ENCODE data around the gene RCN1.

RCN1 gene

DNA sequence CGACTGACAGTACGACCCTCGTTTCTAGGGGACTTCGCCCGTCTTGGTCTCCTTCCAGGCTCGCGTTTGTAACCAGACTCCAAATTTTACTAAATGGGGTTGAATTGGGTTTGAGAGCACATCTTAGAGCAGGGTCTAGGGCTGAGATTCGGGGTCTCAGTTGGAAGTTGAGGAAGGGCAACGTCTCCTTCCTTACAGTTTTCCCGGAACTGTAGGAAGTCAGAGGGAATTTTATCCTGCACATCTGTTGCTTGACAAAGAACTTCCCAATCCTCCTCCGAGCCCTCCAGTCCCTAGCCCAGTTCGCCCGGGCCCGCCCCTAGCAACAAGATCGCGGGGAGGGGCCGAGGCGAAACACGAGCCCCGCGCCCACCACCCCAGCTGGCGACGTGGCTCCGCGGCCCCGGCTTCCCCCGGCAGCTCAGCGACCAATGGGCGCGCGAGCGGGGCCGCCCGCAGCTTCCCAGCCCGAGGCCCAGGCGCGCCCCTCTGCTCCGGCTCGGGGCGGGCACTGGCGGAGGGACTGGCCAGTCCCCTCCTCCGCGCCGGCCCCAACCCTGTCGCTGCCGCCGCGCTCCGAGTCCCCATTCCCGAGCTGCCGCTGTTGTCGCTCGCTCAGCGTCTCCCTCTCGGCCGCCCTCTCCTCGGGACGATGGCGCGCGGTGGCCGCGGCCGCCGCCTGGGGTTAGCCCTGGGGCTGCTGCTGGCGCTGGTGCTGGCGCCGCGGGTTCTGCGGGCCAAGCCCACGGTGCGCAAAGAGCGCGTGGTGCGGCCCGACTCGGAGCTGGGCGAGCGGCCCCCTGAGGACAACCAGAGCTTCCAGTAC lies at the start of gene RCN1:
Gene RCN1 (plus strand): TSS at position 530 of the 826 bp plus-strand sequence. CDS start 123 bp downstream, at position 653.
- H3K4me3 ChIP-seq (ENCODE audit: low read length) = peak within 1 kb of the TSS; percentile 53
- no peaks in the 10 kb centered on the region for H3K36me3 ChIP-seq (ENCODE audit: control insufficient read depth, insufficient read depth, low read length)
- H3K9me3 ChIP-seq (ENCODE audit: control insufficient read depth, low read length) = no peaks in the 10 kb centered on the region
- peaks cover 22% of the 10 kb centered on the region for H3K4me1 ChIP-seq (ENCODE audit: control insufficient read depth, insufficient read depth, low read length)
- peak within 1 kb of the TSS; percentile 82 for H3K9ac ChIP-seq (ENCODE audit: low read length)
- peaks cover 16% of the 10 kb centered on the region for H3K27me3 ChIP-seq (ENCODE audit: control insufficient read depth, insufficient read depth, low read length)

DNA sequence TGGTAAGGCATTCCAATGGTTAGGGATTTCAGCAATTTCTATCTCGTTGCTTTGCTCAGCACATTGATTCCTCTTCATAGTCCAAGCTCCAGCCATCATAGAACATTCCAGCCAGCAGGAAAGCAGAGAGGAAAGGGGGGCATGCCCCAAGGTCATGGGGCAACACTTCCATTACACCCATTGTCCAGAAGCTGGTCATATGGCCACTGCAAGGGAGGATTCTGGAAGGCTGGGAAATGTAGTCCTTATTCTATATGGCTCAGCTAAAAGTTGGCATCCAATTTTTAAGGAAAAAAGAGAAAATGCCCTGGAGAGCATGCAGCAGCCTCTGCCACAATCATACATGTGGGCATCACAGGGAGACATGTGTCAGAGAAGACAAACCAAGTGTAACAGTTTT lies 47.1 kb upstream of the RCN1 start:
- no peak overlapping the region for H3K9ac ChIP-seq (ENCODE audit: low read length)

DNA sequence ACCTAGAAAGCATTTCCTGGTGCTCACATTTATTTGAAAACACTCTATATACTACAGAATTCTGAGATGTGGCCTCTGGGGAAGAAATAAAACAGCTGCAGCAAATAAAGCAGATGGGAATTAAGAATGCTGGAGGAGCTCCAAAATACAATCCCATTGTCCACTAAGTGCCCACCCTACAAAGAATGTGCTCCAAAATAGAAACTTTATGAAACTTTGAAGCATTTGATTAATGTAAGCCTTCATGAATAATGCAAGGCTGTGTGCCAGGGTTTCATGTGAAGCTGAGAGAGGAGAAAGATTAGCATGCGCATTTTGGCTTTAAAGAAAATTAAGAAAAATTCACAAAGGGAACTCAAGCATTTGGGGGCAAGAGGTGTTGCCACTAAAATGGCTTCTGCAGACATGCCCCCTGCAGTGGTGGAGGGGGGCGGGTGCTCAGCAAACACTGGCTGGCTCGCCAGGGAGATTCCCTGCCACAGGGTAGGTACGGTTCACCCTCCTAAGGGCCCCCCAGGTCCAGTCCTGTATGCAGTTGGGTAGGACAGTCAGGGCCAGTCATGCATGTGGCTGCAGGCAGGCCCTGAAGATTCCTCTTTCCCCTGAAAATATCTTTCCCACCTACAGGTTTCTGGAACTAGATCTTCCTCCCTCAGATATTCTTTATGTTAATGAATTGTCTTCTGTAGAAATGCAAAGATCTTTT lies 46.6 kb upstream of the RCN1 start:
- Histone ChIP-seq H3K27me3 (ENCODE audit: control insufficient read depth, insufficient read depth, low read length) (no peaks in the 10 kb centered on the region), H3K9ac (ENCODE audit: low read length) (no peak overlapping the region), H3K4me1 (ENCODE audit: control insufficient read depth, insufficient read depth, low read length) (no peaks in the 10 kb centered on the region), H3K36me3 (ENCODE audit: control insufficient read depth, insufficient read depth, low read length) (no peaks in the 10 kb centered on the region), H3K9me3 (ENCODE audit: control insufficient read depth, low read length) (no peaks in the 10 kb centered on the region), H3K4me3 (ENCODE audit: low read length) (no peak overlapping the region)

More for the DNA sequence above, 47.1 kb upstream of the RCN1 start:
- H3K36me3 ChIP-seq (ENCODE audit: control insufficient read depth, insufficient read depth, low read length) = no peaks in the 10 kb centered on the region
- H3K4me1 ChIP-seq (ENCODE audit: control insufficient read depth, insufficient read depth, low read length) = no peaks in the 10 kb centered on the region
- no peaks in the 10 kb centered on the region for H3K9me3 ChIP-seq (ENCODE audit: control insufficient read depth, low read length)
- H3K27me3 ChIP-seq (ENCODE audit: control insufficient read depth, insufficient read depth, low read length) = no peaks in the 10 kb centered on the region
- no peak overlapping the region for H3K4me3 ChIP-seq (ENCODE audit: low read length)

DNA sequence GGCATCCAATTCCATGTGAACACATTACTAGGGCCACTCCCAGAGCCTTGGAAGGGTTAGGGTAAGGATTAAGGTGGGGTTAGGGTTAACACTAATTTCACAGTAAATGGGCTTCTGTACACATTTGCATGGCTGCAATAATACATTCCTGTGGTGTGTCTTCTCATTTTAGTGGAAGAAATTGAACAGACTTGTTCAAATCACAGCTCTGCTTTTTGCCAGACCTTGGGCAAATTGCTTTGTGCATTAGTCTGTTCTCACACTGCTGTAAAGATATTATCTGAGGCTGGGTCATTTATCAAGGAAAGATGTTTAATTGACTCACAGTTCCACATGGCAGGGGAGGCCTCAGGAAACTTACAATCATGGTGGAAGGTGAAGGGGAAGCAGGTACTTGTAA lies 45.4 kb upstream of the RCN1 start:
- Histone ChIP-seq H3K9ac (ENCODE audit: low read length) (no peak overlapping the region), H3K4me3 (ENCODE audit: low read length) (no peak overlapping the region), H3K9me3 (ENCODE audit: control insufficient read depth, low read length) (no peaks in the 10 kb centered on the region), H3K36me3 (ENCODE audit: control insufficient read depth, insufficient read depth, low read length) (no peaks in the 10 kb centered on the region), H3K4me1 (ENCODE audit: control insufficient read depth, insufficient read depth, low read length) (no peaks in the 10 kb centered on the region), H3K27me3 (ENCODE audit: control insufficient read depth, insufficient read depth, low read length) (peaks cover 5% of the 10 kb centered on the region)

DNA sequence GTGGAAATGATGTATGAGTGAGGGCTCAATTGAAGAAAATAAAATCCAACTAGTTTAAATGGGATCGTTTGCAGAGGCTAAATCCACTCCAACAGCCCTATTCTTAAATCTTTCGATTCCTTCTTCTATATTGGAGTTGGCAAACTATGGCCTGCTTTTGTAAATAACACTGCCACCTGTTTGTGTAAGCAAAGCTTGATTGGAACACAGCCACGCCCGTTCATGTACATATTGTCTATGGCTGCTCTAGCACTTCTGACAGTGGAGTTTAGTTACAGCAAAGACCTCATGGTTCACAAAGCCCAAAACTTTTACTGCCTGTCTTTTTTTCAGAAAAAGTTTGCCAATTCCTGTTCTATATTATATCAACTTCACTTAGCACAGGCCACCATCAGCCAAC lies 40.6 kb upstream of the RCN1 start:
- H3K4me3 ChIP-seq (ENCODE audit: low read length) = no peak overlapping the region
- no peak overlapping the region for H3K9ac ChIP-seq (ENCODE audit: low read length)
- H3K4me1 ChIP-seq (ENCODE audit: control insufficient read depth, insufficient read depth, low read length) = no peaks in the 10 kb centered on the region
- no peaks in the 10 kb centered on the region for H3K36me3 ChIP-seq (ENCODE audit: control insufficient read depth, insufficient read depth, low read length)
- H3K27me3 ChIP-seq (ENCODE audit: control insufficient read depth, insufficient read depth, low read length) = peaks cover 13% of the 10 kb centered on the region
- H3K9me3 ChIP-seq (ENCODE audit: control insufficient read depth, low read length) = no peaks in the 10 kb centered on the region

DNA sequence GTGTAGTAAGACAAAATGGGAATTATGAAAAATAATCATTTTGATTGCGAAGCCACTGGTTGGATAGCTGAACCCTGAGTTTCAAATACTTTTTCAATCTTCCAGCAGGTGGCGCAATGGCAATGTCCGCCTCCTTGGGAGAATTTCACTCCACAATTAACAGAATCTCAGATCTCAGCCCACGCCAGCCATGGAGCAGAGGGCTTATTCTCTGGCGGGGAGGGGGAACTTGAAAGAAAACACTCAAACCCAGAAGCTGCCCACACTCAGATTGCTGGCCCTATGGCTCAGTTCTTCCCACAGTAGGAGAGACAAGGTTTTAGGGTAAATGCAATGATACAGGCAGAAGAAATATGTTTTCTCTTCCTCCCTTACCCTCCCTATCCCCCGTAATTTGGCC lies 38.7 kb upstream of the RCN1 start:
- Histone ChIP-seq H3K27me3 (ENCODE audit: control insufficient read depth, insufficient read depth, low read length) (peaks cover 13% of the 10 kb centered on the region), H3K4me1 (ENCODE audit: control insufficient read depth, insufficient read depth, low read length) (no peaks in the 10 kb centered on the region), H3K36me3 (ENCODE audit: control insufficient read depth, insufficient read depth, low read length) (no peaks in the 10 kb centered on the region), H3K4me3 (ENCODE audit: low read length) (no peak overlapping the region), H3K9ac (ENCODE audit: low read length) (peak overlapping the region; percentile 15), H3K9me3 (ENCODE audit: control insufficient read depth, low read length) (no peaks in the 10 kb centered on the region)

DNA sequence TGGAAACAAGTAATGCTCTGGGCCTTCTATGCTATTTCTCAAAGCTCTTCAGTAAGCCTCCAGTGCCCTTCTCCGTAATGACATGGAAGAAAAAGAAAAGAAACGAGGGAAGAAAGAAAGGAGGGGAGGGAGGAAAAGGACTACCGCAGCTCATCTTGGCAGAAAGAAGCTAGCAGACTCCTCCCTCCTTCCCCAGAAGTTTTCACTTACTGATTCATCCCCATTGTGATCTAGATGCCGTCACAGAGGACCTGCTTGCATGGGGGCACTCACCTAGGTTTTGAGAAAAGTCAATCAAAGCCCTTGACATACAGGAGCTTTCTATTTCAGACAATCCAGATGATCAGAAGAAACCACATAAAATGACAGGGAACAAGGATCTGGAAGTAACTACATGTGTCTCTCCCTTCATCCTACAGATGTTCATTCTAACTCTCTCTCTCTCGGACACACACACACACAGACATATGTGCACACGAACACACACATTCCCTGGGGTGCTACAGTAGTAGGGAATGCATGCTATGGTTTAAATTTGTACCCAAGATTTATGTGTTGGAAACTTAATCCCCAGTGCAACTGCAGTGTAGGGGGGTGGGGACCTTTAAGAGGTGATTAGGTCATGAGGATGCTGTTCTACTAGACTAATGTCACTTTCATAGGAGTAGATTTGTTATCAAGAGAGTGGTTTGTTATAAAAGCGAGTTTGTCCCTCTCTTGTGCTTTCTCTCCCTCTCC lies 37.6 kb upstream of the RCN1 start:
- Histone ChIP-seq H3K4me1 (ENCODE audit: control insufficient read depth, insufficient read depth, low read length) (no peaks in the 10 kb centered on the region), H3K36me3 (ENCODE audit: control insufficient read depth, insufficient read depth, low read length) (no peaks in the 10 kb centered on the region), H3K9me3 (ENCODE audit: control insufficient read depth, low read length) (no peaks in the 10 kb centered on the region), H3K4me3 (ENCODE audit: low read length) (no peak overlapping the region), H3K27me3 (ENCODE audit: control insufficient read depth, insufficient read depth, low read length) (peaks cover 16% of the 10 kb centered on the region), H3K9ac (ENCODE audit: low read length) (no peak overlapping the region)

DNA sequence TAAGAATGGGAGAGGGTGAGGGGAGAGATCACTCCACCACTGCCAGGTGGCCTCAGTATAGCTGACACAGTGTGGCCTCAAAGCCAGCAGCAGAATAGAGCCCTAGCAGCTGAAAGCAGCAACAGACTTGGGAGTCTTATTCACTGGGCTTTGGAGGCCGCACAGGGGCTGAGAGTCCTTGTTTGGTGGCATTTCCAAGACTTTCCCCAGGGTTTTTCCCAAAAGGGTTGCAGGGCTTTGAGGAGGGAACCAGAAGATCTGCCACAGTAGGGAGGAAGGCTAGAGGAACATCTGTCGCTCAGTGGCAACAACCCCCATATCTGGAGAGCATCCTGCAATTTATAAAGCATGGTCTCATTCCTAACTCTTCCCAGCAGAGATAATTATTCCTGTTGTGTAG lies 35.0 kb upstream of the RCN1 start:
- H3K4me3 ChIP-seq (ENCODE audit: low read length) = no peak overlapping the region
- H3K27me3 ChIP-seq (ENCODE audit: control insufficient read depth, insufficient read depth, low read length) = peaks cover 16% of the 10 kb centered on the region
- no peaks in the 10 kb centered on the region for H3K36me3 ChIP-seq (ENCODE audit: control insufficient read depth, insufficient read depth, low read length)

DNA sequence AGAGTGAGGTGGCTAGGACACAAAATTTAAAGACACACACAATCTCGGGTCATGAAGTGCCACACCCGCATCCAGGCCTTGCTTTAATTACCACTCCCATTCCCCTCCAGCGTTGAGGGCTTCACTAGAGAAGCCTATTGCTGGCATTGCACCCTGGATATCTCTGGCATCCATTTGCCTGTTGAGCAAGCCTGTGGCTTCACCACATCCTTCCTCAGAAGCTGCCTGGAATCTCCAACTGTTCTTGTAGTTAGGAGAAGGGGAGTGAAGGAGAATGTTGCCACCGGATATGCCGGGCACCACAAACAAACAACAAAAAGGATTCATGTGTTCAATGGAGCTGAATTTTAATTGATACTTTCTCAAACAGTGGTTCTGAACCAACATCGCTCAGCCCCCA lies 34.4 kb upstream of the RCN1 start:
- H3K9ac ChIP-seq (ENCODE audit: low read length) = no peak overlapping the region
- peaks cover 17% of the 10 kb centered on the region for H3K27me3 ChIP-seq (ENCODE audit: control insufficient read depth, insufficient read depth, low read length)
- H3K4me1 ChIP-seq (ENCODE audit: control insufficient read depth, insufficient read depth, low read length) = no peaks in the 10 kb centered on the region
- no peaks in the 10 kb centered on the region for H3K36me3 ChIP-seq (ENCODE audit: control insufficient read depth, insufficient read depth, low read length)
- H3K9me3 ChIP-seq (ENCODE audit: control insufficient read depth, low read length) = no peaks in the 10 kb centered on the region
- H3K4me3 ChIP-seq (ENCODE audit: low read length) = no peak overlapping the region

More for the DNA sequence above, 35.0 kb upstream of the RCN1 start:
- H3K9ac ChIP-seq (ENCODE audit: low read length) = no peak overlapping the region
- no peaks in the 10 kb centered on the region for H3K9me3 ChIP-seq (ENCODE audit: control insufficient read depth, low read length)
- H3K4me1 ChIP-seq (ENCODE audit: control insufficient read depth, insufficient read depth, low read length) = no peaks in the 10 kb centered on the region

DNA sequence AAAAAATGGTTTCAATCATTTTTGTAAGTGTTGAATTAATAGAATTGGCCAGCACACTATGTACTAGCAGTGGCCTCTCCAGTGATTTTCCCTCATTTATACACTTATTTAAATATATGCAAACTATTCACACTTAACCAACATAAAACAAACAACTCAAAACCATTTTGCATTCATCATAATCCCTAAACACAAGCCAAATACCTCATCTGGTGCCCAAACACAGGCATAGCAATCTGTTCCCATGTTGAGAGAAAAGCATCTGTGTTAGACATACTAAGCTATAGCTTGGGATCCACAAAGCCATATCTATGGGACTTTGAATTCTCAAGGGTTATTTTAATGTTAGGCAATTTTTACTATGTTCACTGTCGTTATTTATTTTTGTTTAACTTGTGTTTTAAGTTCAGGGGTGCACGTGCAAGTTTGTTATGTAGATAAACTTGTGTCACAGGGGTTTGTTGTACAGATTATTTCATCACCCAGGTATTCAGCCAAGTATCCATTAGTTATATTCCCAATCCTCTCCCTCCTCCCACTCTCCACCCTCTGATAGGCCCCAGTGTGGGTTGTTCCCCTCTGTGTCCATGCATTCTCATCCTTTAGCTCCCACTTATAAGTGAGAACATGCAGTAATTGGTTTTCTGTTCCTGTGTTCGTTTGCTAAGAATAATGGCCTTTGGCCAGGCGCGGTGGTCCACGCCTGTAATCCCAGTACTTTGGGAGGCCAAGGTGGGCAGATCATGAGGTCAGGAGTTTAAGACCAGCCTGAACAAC lies 31.0 kb upstream of the RCN1 start:
- Histone ChIP-seq H3K36me3 (ENCODE audit: control insufficient read depth, insufficient read depth, low read length) (no peaks in the 10 kb centered on the region), H3K9me3 (ENCODE audit: control insufficient read depth, low read length) (no peaks in the 10 kb centered on the region), H3K4me3 (ENCODE audit: low read length) (no peak overlapping the region), H3K4me1 (ENCODE audit: control insufficient read depth, insufficient read depth, low read length) (no peaks in the 10 kb centered on the region), H3K9ac (ENCODE audit: low read length) (no peak overlapping the region), H3K27me3 (ENCODE audit: control insufficient read depth, insufficient read depth, low read length) (peaks cover 11% of the 10 kb centered on the region)

DNA sequence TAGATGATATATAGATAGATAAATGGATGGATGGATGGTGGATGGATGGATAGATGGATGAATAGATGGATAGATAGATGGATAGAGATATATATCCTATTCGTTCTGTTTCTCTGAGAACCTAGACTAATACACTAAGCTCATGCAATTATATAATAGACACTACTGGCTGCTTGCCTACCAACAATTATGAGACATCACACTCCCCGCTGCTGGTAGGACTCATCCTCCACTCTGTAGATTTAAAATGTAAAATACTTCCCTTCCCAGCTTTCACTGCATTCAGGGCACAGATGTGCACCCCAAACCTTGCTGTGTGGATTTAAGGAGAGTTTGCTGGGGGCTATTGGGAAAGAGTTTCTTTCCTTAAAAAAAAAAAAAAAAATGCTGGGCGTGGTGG lies 28.3 kb upstream of the RCN1 start:
- no peaks in the 10 kb centered on the region for H3K4me1 ChIP-seq (ENCODE audit: control insufficient read depth, insufficient read depth, low read length)
- H3K27me3 ChIP-seq (ENCODE audit: control insufficient read depth, insufficient read depth, low read length) = peaks cover 28% of the 10 kb centered on the region
- H3K36me3 ChIP-seq (ENCODE audit: control insufficient read depth, insufficient read depth, low read length) = no peaks in the 10 kb centered on the region
- H3K9ac ChIP-seq (ENCODE audit: low read length) = no peak overlapping the region
- no peak overlapping the region for H3K4me3 ChIP-seq (ENCODE audit: low read length)
- no peaks in the 10 kb centered on the region for H3K9me3 ChIP-seq (ENCODE audit: control insufficient read depth, low read length)
